Measurements from ENCODE around the gene CDC42EP2. TPM values are rescaled to one million over a fixed set of nuclear protein-coding genes. Genes with fewer than 3 reads are reported as not detected.

Gene CDC42EP2
- total RNA-seq, 1 donor from 2014 or later: 26.7 TPM

GRCh38 chr11:65277631-65278277 is 36.9 kb upstream of the CDC42EP2 start:
- H3K27ac ChIP-seq (ENCODE audit: low read depth, low read length): peak overlapping the region; percentile 89
- no peaks in the 10 kb centered on the region for H4K20me1 ChIP-seq (ENCODE audit: insufficient read depth, low read length)
- DNase-seq (ENCODE audit: low read depth) (no peak), FAIRE-seq (no peak)
- Mint-ChIP-seq H3K27ac (ENCODE audit: unreplicated experiment) (peak overlapping the region; percentile 96), H3K4me3 (ENCODE audit: unreplicated experiment) (peak overlapping the region; percentile 47), H3K9me3 (ENCODE audit: unreplicated experiment) (no peaks in the 10 kb centered on the region), H3K36me3 (ENCODE audit: low read depth, unreplicated experiment) (no peaks in the 10 kb centered on the region), H3K4me1 (ENCODE audit: low read depth, unreplicated experiment) (peaks cover 62% of the 10 kb centered on the region), H3K27me3 (ENCODE audit: low read depth, unreplicated experiment) (no peaks in the 10 kb centered on the region)
- no peak overlapping the region for H3K4me3 ChIP-seq (ENCODE audit: insufficient read depth, low read depth, low read length)
- no peaks in the 10 kb centered on the region for H3K27me3 ChIP-seq (ENCODE audit: insufficient read depth, low read length)
- H3K9me3 ChIP-seq (ENCODE audit: insufficient read depth, low read depth, low read length): no peaks in the 10 kb centered on the region
- H3K4me1 ChIP-seq (ENCODE audit: insufficient read depth, low read length): peaks cover 48% of the 10 kb centered on the region
- H3K9ac ChIP-seq (ENCODE audit: low read length): peak overlapping the region; percentile 63
- no peak for TF ChIP-seq CTCF (IDR thresholded peaks at IDR 0.05; ENCODE audit: insufficient read depth, low read depth, low read length)
- no peak for TF ChIP-seq EZH2 (IDR thresholded peaks at IDR 0.05; ENCODE audit: insufficient read depth, low read length)
- no peak overlapping the region for H2AFZ ChIP-seq (ENCODE audit: low read depth, low read length)
- H3K4me2 ChIP-seq (ENCODE audit: low read length): peak overlapping the region; percentile 67
- H3K36me3 ChIP-seq (ENCODE audit: insufficient read depth, low read length): peaks cover 17% of the 10 kb centered on the region
- no peaks in the 10 kb centered on the region for H3K79me2 ChIP-seq (ENCODE audit: insufficient read depth, low read length)

DNA sequence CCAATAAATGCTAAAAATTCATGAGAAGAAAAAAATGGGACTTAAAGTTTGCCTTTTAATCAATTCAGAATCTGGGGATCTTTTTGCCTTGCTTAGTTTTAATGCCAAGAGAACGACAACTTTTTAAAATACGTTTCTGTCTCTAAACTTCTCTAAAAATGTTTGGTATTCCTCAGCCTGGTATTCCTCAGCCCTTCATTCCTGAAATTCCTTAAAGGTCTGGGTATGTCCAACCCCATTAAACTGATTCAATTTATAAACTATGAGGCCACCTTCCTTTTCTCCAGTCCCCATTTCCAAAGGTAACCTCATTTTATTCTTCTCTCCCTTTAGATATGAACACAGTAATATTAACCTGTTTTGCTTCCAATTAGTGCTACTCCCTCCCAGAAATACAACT is 36.3 kb upstream of the CDC42EP2 start:
- no peaks in the 10 kb centered on the region for H3K27me3 Mint-ChIP-seq (ENCODE audit: low read depth, unreplicated experiment)
- no peaks in the 10 kb centered on the region for H3K36me3 Mint-ChIP-seq (ENCODE audit: low read depth, unreplicated experiment)
- no peaks in the 10 kb centered on the region for H3K9me3 Mint-ChIP-seq (ENCODE audit: unreplicated experiment)
- no peak for FAIRE-seq
- Histone ChIP-seq H3K9ac (ENCODE audit: low read length) (peak overlapping the region; percentile 63), H2AFZ (ENCODE audit: low read depth, low read length) (no peak overlapping the region), H3K36me3 (ENCODE audit: insufficient read depth, low read length) (peaks cover 21% of the 10 kb centered on the region), H3K4me1 (ENCODE audit: insufficient read depth, low read length) (peaks cover 48% of the 10 kb centered on the region), H4K20me1 (ENCODE audit: insufficient read depth, low read length) (no peaks in the 10 kb centered on the region), H3K9me3 (ENCODE audit: insufficient read depth, low read depth, low read length) (no peaks in the 10 kb centered on the region), H3K4me3 (ENCODE audit: insufficient read depth, low read depth, low read length) (no peak overlapping the region), H3K27me3 (ENCODE audit: insufficient read depth, low read length) (no peaks in the 10 kb centered on the region), H3K79me2 (ENCODE audit: insufficient read depth, low read length) (no peaks in the 10 kb centered on the region), H3K27ac (ENCODE audit: low read depth, low read length) (peak overlapping the region; percentile 89), H3K4me2 (ENCODE audit: low read length) (peak overlapping the region; percentile 67)
- H3K27ac Mint-ChIP-seq (ENCODE audit: unreplicated experiment): peak overlapping the region; percentile 96
- peak; percentile 46 for DNase-seq (ENCODE audit: low read depth)
- TF ChIP-seq CTCF (IDR thresholded peaks at IDR 0.05; ENCODE audit: insufficient read depth, low read depth, low read length): no peak
- no peak for TF ChIP-seq EZH2 (IDR thresholded peaks at IDR 0.05; ENCODE audit: insufficient read depth, low read length)
- peak overlapping the region; percentile 73 for H3K4me3 Mint-ChIP-seq (ENCODE audit: unreplicated experiment)
- peaks cover 62% of the 10 kb centered on the region for H3K4me1 Mint-ChIP-seq (ENCODE audit: low read depth, unreplicated experiment)

GRCh38 chr11:65279279-65279678 is 35.4 kb upstream of the CDC42EP2 start:
- H3K27ac ChIP-seq (ENCODE audit: low read depth, low read length): peak overlapping the region; percentile 89
- peaks cover 59% of the 10 kb centered on the region for H3K4me1 Mint-ChIP-seq (ENCODE audit: low read depth, unreplicated experiment)
- H3K9me3 ChIP-seq (ENCODE audit: insufficient read depth, low read depth, low read length): no peaks in the 10 kb centered on the region
- no peaks in the 10 kb centered on the region for H3K27me3 ChIP-seq (ENCODE audit: insufficient read depth, low read length)
- H3K9ac ChIP-seq (ENCODE audit: low read length): peak overlapping the region; percentile 63
- peaks cover 21% of the 10 kb centered on the region for H3K36me3 ChIP-seq (ENCODE audit: insufficient read depth, low read length)
- no peaks in the 10 kb centered on the region for H3K27me3 Mint-ChIP-seq (ENCODE audit: low read depth, unreplicated experiment)
- peak overlapping the region; percentile 96 for H3K27ac Mint-ChIP-seq (ENCODE audit: unreplicated experiment)
- TF ChIP-seq EZH2 (IDR thresholded peaks at IDR 0.05; ENCODE audit: insufficient read depth, low read length) (no peak), CTCF (IDR thresholded peaks at IDR 0.05; ENCODE audit: insufficient read depth, low read depth, low read length) (no peak)
- no peaks in the 10 kb centered on the region for H4K20me1 ChIP-seq (ENCODE audit: insufficient read depth, low read length)
- no peak for DNase-seq (ENCODE audit: low read depth)
- no peak for FAIRE-seq
- no peaks in the 10 kb centered on the region for H3K79me2 ChIP-seq (ENCODE audit: insufficient read depth, low read length)
- H3K4me3 ChIP-seq (ENCODE audit: insufficient read depth, low read depth, low read length): no peak overlapping the region
- H3K4me2 ChIP-seq (ENCODE audit: low read length): peak overlapping the region; percentile 67
- H2AFZ ChIP-seq (ENCODE audit: low read depth, low read length): no peak overlapping the region
- no peaks in the 10 kb centered on the region for H3K9me3 Mint-ChIP-seq (ENCODE audit: unreplicated experiment)
- peaks cover 48% of the 10 kb centered on the region for H3K4me1 ChIP-seq (ENCODE audit: insufficient read depth, low read length)
- no peaks in the 10 kb centered on the region for H3K36me3 Mint-ChIP-seq (ENCODE audit: low read depth, unreplicated experiment)
- peak overlapping the region; percentile 62 for H3K4me3 Mint-ChIP-seq (ENCODE audit: unreplicated experiment)

Data from astrocyte (in vitro differentiated cells and primary cell).